ENCODE data around the gene SMARCA5.

The SMARCA5 gene

GRCh38 chr4:143606480-143606879 is 93.0 kb downstream of the SMARCA5 start:
- no peak for TF ChIP-seq CTCF (IDR thresholded peaks at IDR 0.05; ENCODE audit: unreplicated experiment in 3 of 3)
- H3K36me3 Mint-ChIP-seq (ENCODE audit: low read depth) = no peaks in the 10 kb centered on the region
- no peak overlapping the region for H3K4me3 Mint-ChIP-seq
- H3K27ac Mint-ChIP-seq = no peak overlapping the region
- H3K4me1 Mint-ChIP-seq = no peaks in the 10 kb centered on the region
- H3K9me3 Mint-ChIP-seq = peaks cover 10% of the 10 kb centered on the region
- H3K27me3 Mint-ChIP-seq (ENCODE audit: low read depth) = no peaks in the 10 kb centered on the region
